OCI-LY1 (cell line): Measurements from ENCODE around the gene RASSF5.

Source experiments
- H2AFZ ChIP-seq: fragments of 200-600 bp; sonication (generic), shearing (Covaris generic); 2 replicates; pipeline ENCODE4 v1.6.0; 2014; ENCODE audit warnings: antibody characterized with exemption, mild to moderate bottlenecking, low read length
- H3F3A ChIP-seq: fragments of 200-600 bp; sonication (generic), shearing (Covaris generic); 2 replicates; pipeline ENCODE4 v1.6.0; 2014; ENCODE audit warnings: mild to moderate bottlenecking, antibody characterized with exemption, low read length, moderate library complexity; ENCODE audit not compliant: insufficient read depth
- H3K27ac ChIP-seq: fragments of 200-600 bp; sonication (generic); 2 replicates; pipeline ENCODE4 v1.5.1; 2014; ENCODE audit warnings: low read length, mixed run types, mild to moderate bottlenecking, low read depth; ENCODE audit not compliant: poor library complexity, severe bottlenecking
- H3K27me3 ChIP-seq: fragments of 200-600 bp; sonication (generic); 2 replicates; pipeline ENCODE4 v1.6.0; 2014; ENCODE audit warnings: antibody characterized with exemption, mild to moderate bottlenecking, low read length, moderate library complexity; ENCODE audit not compliant: insufficient read depth
- H3K36me3 ChIP-seq: fragments of 200-600 bp; sonication (generic); 2 replicates; pipeline ENCODE4 v1.6.1; 2014; ENCODE audit warnings: mild to moderate bottlenecking, antibody characterized with exemption, low read length, moderate library complexity, mixed read lengths; ENCODE audit not compliant: insufficient read depth
- H3K4me1 ChIP-seq: fragments of 200-600 bp; sonication (generic); 2 replicates; pipeline ENCODE4 v1.5.1; 2014; ENCODE audit warnings: mild to moderate bottlenecking, low read length, moderate library complexity; ENCODE audit not compliant: insufficient read depth, severe bottlenecking
- H3K4me2 ChIP-seq: fragments of 200-600 bp; sonication (generic), shearing (Covaris generic); 2 replicates; pipeline ENCODE4 v1.6.1; 2014; ENCODE audit warnings: low read length
- H3K4me3 ChIP-seq: fragments of 200-600 bp; sonication (generic); 2 replicates; pipeline ENCODE4 v1.5.1; 2014; ENCODE audit warnings: low read length, low read depth, mild to moderate bottlenecking, mixed read lengths; ENCODE audit not compliant: poor library complexity, severe bottlenecking
- H3K79me2 ChIP-seq: fragments of 200-600 bp; shearing (Covaris generic); 2 replicates; pipeline ENCODE4 v1.6.1; 2016; ENCODE audit warnings: mixed run types, low read length, mixed read lengths; ENCODE audit not compliant: insufficient read depth
- H3K9ac ChIP-seq: fragments of 200-600 bp; sonication (generic), shearing (Covaris generic); 2 replicates; pipeline ENCODE4 v1.6.1; 2014; ENCODE audit warnings: mild to moderate bottlenecking, low read length, mixed read lengths
- H3K9me2 ChIP-seq: fragments of 200-600 bp; sonication (generic), shearing (Covaris generic); 2 replicates; pipeline ENCODE4 v1.6.1; 2014; ENCODE audit warnings: low read depth, mild to moderate bottlenecking, low read length, mixed read lengths
- H3K9me3 ChIP-seq: fragments of 200-600 bp; shearing (Covaris generic); 2 replicates; pipeline ENCODE4 v1.6.1; 2014; ENCODE audit warnings: low read length, mixed read lengths
- H4K20me1 ChIP-seq: fragments of 200-600 bp; sonication (generic), shearing (Covaris generic); 2 replicates; pipeline ENCODE4 v1.6.0; 2016; ENCODE audit warnings: mild to moderate bottlenecking, low read length; ENCODE audit not compliant: insufficient read depth
- EZH2 ChIP-seq: fragments of 200-600 bp; sonication (generic), shearing (Covaris generic); IDR thresholded peaks from 2 replicates; pipeline ENCODE4 v1.8.0; 2017; ENCODE audit warnings: borderline replicate concordance, mixed run types, mild to moderate bottlenecking, antibody characterized with exemption, low read length, moderate library complexity, mixed read lengths
- TF ChIP-seq, protein P1 (sequence below): fragments of 200-600 bp; sonication (generic), shearing (Covaris generic); IDR thresholded peaks from 2 replicates; pipeline ENCODE4 v1.5.1; 2017; ENCODE audit warnings: mild to moderate bottlenecking, antibody characterized with exemption, low read length, moderate library complexity, mixed read lengths

RASSF5 gene

DNA sequence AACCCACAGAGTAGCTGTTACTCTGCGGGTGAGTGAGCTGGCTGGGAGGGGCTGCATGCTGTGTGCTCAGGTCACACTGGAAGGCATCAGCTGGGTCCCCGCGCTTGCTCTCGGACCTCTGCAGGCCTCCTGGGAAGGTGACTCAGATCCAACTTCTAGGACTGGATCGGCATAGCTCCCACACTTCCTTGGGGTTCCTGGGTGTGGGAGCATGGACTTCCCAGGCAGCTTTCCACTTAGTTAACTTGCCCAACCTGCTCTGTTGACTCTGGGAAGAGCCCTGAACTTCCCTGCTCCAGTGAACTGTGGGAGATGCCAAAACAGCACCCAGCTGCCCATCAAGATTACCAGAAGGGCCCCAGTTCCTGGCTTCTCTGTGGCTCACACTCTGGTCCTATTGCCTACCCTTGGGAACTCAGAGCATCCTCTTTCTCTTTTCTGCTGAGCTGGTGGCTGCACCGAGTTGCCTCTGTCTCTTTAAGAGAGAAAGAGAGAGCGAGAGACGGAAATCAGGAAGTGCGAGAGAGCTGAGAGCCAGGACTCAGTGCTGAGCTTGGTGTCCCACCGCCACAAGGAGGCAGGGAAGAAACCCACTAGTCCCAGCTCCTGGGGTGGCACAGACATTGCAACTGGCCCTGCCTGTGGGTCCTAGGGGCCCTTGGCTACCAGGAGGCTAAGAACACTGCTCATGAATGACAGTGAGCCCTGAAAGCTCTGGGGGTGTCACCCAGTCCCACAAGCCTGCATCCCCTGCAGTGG is 37.2 kb upstream of the RASSF5 start, which contains the start of gene IKBKE:
Gene IKBKE, plus strand, starts transcription at position 544 of the 759 bp plus-strand sequence. CDS start 2,752 bp downstream, outside the sequence.
- peak within 1 kb of the TSS; percentile 91 for H3K9ac ChIP-seq
- H3K27me3 ChIP-seq = no peaks in the 10 kb centered on the region
- TF ChIP-seq, protein P1, sequence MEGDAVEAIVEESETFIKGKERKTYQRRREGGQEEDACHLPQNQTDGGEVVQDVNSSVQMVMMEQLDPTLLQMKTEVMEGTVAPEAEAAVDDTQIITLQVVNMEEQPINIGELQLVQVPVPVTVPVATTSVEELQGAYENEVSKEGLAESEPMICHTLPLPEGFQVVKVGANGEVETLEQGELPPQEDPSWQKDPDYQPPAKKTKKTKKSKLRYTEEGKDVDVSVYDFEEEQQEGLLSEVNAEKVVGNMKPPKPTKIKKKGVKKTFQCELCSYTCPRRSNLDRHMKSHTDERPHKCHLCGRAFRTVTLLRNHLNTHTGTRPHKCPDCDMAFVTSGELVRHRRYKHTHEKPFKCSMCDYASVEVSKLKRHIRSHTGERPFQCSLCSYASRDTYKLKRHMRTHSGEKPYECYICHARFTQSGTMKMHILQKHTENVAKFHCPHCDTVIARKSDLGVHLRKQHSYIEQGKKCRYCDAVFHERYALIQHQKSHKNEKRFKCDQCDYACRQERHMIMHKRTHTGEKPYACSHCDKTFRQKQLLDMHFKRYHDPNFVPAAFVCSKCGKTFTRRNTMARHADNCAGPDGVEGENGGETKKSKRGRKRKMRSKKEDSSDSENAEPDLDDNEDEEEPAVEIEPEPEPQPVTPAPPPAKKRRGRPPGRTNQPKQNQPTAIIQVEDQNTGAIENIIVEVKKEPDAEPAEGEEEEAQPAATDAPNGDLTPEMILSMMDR = peak; percentile 24; the same call in 1 of the 2 replicates
- TF ChIP-seq EZH2 = no peak
- peaks cover 61% of the 10 kb centered on the region for H3K4me1 ChIP-seq
- no peaks in the 10 kb centered on the region for H3K79me2 ChIP-seq
- no peaks in the 10 kb centered on the region for H3K9me3 ChIP-seq
- H3K9me2 ChIP-seq = no peaks in the 10 kb centered on the region
- H3K36me3 ChIP-seq = peaks cover 18% of the 10 kb centered on the region; the same call in 1 of the 2 replicates
- no peaks in the 10 kb centered on the region for H4K20me1 ChIP-seq
- peak within 1 kb of the TSS; percentile 33; the same call in 1 of the 2 replicates for H2AFZ ChIP-seq
- H3K27ac ChIP-seq = peak within 1 kb of the TSS; percentile 91
- H3K4me2 ChIP-seq = peak within 1 kb of the TSS; percentile 85
- no peaks in the 10 kb centered on the region for H3F3A ChIP-seq
- peak within 1 kb of the TSS; percentile 92 for H3K4me3 ChIP-seq

DNA sequence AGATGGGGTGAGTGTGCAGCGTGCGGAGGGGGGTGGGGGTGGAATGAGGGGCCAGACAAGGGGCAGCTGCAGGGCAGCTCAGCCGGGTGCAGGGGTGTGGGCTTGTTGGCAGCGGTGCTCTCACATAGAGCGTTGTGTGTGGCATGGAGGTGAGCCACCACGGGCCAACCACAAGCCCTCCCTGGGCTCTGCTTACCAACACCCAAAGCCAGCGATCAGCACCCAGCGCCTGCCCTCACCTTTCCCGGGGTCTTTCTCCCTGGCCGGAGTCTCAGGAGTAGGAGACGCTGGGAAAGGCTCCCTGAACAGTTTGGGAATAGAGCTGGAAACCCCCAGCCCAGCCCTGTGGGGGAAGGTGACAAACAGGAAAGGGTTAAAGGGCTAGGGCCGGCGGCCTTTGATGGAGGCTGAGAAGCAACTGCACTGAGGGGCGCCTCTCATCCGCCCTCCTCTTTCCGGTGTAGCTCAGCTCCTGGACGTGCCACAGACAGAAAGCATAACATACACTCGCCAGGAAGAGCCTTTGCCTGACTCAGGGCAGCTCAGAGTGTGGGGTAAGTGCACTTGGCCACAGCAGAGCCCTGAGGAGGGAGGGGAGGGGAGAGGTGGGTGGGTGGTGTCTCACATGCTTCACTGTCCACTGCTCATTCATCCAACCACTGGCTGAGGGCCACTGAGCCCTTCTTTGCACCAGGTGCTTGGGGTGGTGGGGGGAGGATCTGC is 36.5 kb upstream of the RASSF5 start:
- Histone ChIP-seq H3K9ac (peak overlapping the region; percentile 91), H3K79me2 (no peaks in the 10 kb centered on the region), H2AFZ (no peak overlapping the region), H3K27me3 (no peaks in the 10 kb centered on the region), H3K36me3 (peaks cover 24% of the 10 kb centered on the region; the same call in 1 of the 2 replicates), H3K27ac (peak overlapping the region; percentile 91), H3K4me3 (peak overlapping the region; percentile 92), H3K4me1 (peaks cover 61% of the 10 kb centered on the region), H3K9me3 (no peaks in the 10 kb centered on the region), H3F3A (no peaks in the 10 kb centered on the region), H4K20me1 (no peaks in the 10 kb centered on the region), H3K4me2 (peak overlapping the region; percentile 85), H3K9me2 (no peaks in the 10 kb centered on the region)
- TF ChIP-seq EZH2 = no peak
- TF ChIP-seq, protein P1 = peak; percentile 4; the same call in 1 of the 2 replicates

DNA sequence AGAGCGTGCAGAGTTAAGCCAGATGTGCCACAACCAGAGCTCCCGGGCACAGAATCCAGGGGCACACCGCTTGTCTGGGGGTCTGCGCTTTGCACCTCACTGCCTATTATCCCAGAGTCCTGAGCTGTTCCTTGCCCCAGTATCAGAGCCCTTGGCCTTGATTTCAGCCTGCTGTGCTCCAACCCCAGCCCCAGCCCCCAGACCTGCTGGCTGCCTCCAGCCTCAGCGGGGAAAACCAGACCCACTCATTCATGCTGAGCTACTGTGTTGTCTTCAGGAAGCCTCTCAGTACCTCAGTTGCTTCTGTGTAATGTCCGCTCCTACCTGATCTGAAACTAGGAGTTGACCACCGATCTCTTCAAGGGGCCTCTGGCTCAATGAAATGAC is 35.9 kb upstream of the RASSF5 start:
- Histone ChIP-seq H3K9me2 (no peaks in the 10 kb centered on the region), H3K9ac (peak overlapping the region; percentile 91; the same call in 1 of the 2 replicates), H3K4me1 (peaks cover 56% of the 10 kb centered on the region), H4K20me1 (no peaks in the 10 kb centered on the region), H2AFZ (no peak overlapping the region), H3K79me2 (no peaks in the 10 kb centered on the region), H3K9me3 (no peaks in the 10 kb centered on the region), H3K4me3 (peak overlapping the region; percentile 92), H3F3A (no peaks in the 10 kb centered on the region), H3K27me3 (no peaks in the 10 kb centered on the region), H3K27ac (peak overlapping the region; percentile 91), H3K36me3 (peaks cover 29% of the 10 kb centered on the region), H3K4me2 (peak overlapping the region; percentile 85)
- TF ChIP-seq, protein P1 = no peak
- TF ChIP-seq EZH2 = no peak
